Astrocyte (in vitro differentiated cells and primary cell): ENCODE results near the gene DGKI.

Source experiments
- CTCF ChIP-seq: IDR thresholded peaks from 2 replicates; pipeline ENCODE4 v1.5.1; 2011; ENCODE audit warnings: low read depth, mild to moderate bottlenecking, inconsistent platforms, low read length, moderate library complexity; ENCODE audit not compliant: insufficient read depth
- EZH2 ChIP-seq: IDR thresholded peaks from 2 replicates; pipeline ENCODE4 v1.6.1; 2012; ENCODE audit warnings: mild to moderate bottlenecking, low read length, inconsistent platforms; ENCODE audit not compliant: insufficient read depth

- TF ChIP-seq CTCF (no peak), EZH2 (no peak)
Measured at GRCh38 chr7:137696988-137697387, 149.8 kb downstream of the DGKI start.
